Liver (tissue), 9 donors: ENCODE results near the gene SOX6. TPM values are rescaled to one million over a fixed set of nuclear protein-coding genes. Genes with fewer than 3 reads are reported as not detected.

Experiments used
- DNase-seq: peaks from one replicate; pipeline ENCODE4 v3.0.0-alpha.2; 2017; ENCODE audit warnings: low spot score
- H3K27ac ChIP-seq, 2 donors: one replicate each; pipeline ENCODE4 v1.7.0; 2013; ENCODE audit warnings: inconsistent platforms in 2 of 2, low read length in 2 of 2, control low read depth in 1 of 2, low read depth in 1 of 2, mild to moderate bottlenecking in 1 of 2
- H3K27me3 ChIP-seq, 4 donors: one replicate each; pipeline versions ENCODE4 v1.6.1 to v1.7.0; 2013; ENCODE audit warnings: low read length in 3 of 4, inconsistent platforms in 1 of 4, mild to moderate bottlenecking in 1 of 4, moderate library complexity in 1 of 4; ENCODE audit not compliant: control insufficient read depth in 4 of 4, insufficient read depth in 4 of 4
- H3K36me3 ChIP-seq, 4 donors: one replicate each; pipeline versions ENCODE4 v1.6.1 to v1.7.0; 2013; ENCODE audit warnings: low read length in 3 of 4, mild to moderate bottlenecking in 3 of 4, low read depth in 1 of 4, moderate library complexity in 1 of 4; ENCODE audit not compliant: control insufficient read depth in 4 of 4, insufficient read depth in 3 of 4
- H3K4me1 ChIP-seq, 4 donors: one replicate each; pipeline versions ENCODE4 v1.6.1 to v1.7.0; 2013; ENCODE audit warnings: low read length in 3 of 4, mild to moderate bottlenecking in 3 of 4, moderate library complexity in 1 of 4; ENCODE audit not compliant: control insufficient read depth in 4 of 4, insufficient read depth in 4 of 4
- H3K4me3 ChIP-seq, 3 donors: one replicate each; pipeline versions ENCODE4 v1.6.1 to v1.7.0; 2013; ENCODE audit warnings: low read length in 3 of 3, control low read depth in 1 of 3, low read depth in 1 of 3, mild to moderate bottlenecking in 1 of 3
- H3K9ac ChIP-seq, 2 donors: one replicate each; pipeline ENCODE4 v1.7.0; 2013; ENCODE audit warnings: low read length in 2 of 2, mild to moderate bottlenecking in 2 of 2, moderate library complexity in 2 of 2, control low read depth in 1 of 2, low read depth in 1 of 2
- H3K9me3 ChIP-seq, 4 donors: one replicate each; pipeline versions ENCODE4 v1.6.1 to v1.7.0; 2013; ENCODE audit warnings: low read length in 3 of 4; ENCODE audit not compliant: control insufficient read depth in 4 of 4
- FOXA2 ChIP-seq: IDR thresholded peaks from 2 replicates; pipeline ENCODE4 v1.6.1; 2016; ENCODE audit warnings: antibody characterized with exemption
- GABPA ChIP-seq, 2 donors: IDR thresholded peaks in 1 of 2; conservative IDR thresholded peaks in 1 of 2; 2 replicates each; pipeline ENCODE4 v1.6.1; 2016; ENCODE audit warnings: antibody characterized with exemption in 2 of 2, mild to moderate bottlenecking in 1 of 2, moderate library complexity in 1 of 2
- HNF4G ChIP-seq: IDR thresholded peaks from 2 replicates; pipeline ENCODE4 v1.6.1; 2016; ENCODE audit warnings: antibody characterized with exemption
- JUND ChIP-seq, 2 donors: IDR thresholded peaks; 2 replicates each; pipeline ENCODE4 v1.6.1; 2016; ENCODE audit warnings: antibody characterized with exemption in 2 of 2
- NR2F2 ChIP-seq: IDR thresholded peaks from 2 replicates; pipeline ENCODE4 v1.6.1; 2016; ENCODE audit warnings: antibody characterized with exemption
- RXRA ChIP-seq, 2 donors: IDR thresholded peaks; 2 replicates each; pipeline ENCODE4 v1.6.1; 2017 to 2018; ENCODE audit warnings: antibody characterized with exemption in 2 of 2, mild to moderate bottlenecking in 1 of 2
- WGBS: extraction: QIAGEN DNeasy Blood & Tissue Kit; methylation state at CpG from one replicate; pipeline ENCODE4 v1.1.7; 2013; 5-methylcytosine and 5-hydroxymethylcytosine counted together
- polyA plus RNA-seq, 2 donors: library from polyadenylated mRNA; stranded (reverse) in 1 of 2; unstranded in 1 of 2; fragments of 200-250 nt in 1 of 2; fragments of >200 nt in 1 of 2; fragmentation: Nextera tagmentation in 1 of 2; extraction: Ambion mirVana in 1 of 2; gene quantifications; one replicate each; pipeline versions ENCODE4 v1.2.1 to v1.2.3, GENCODE V29; 2013 to 2015
- total RNA-seq, 2 donors: library from RNA; depleted of rRNA; stranded (reverse); fragments of >200 nt; gene quantifications; one replicate each; pipeline ENCODE4 v1.2.3, GENCODE V29; 2014
- TF ChIP-seq, protein P1 (sequence below): IDR thresholded peaks from 2 replicates; pipeline ENCODE4 v1.6.1; 2016; ENCODE audit warnings: antibody characterized with exemption
- TF ChIP-seq, protein P2 (sequence below): IDR thresholded peaks from 2 replicates; pipeline ENCODE4 v1.6.1; 2016; ENCODE audit warnings: antibody characterized with exemption, mild to moderate bottlenecking
- TF ChIP-seq, protein P3 (sequence below): IDR thresholded peaks from 2 replicates; pipeline ENCODE4 v1.6.1; 2016; ENCODE audit warnings: antibody characterized with exemption
- TF ChIP-seq, protein P4 (sequence below): IDR thresholded peaks from 2 replicates; pipeline ENCODE4 v1.6.1; 2016; ENCODE audit warnings: antibody characterized with exemption
- TF ChIP-seq, protein P5 (sequence below): fragments of 150-350 bp; IDR thresholded peaks from 2 replicates; pipeline ENCODE4 v1.5.1; 2017; ENCODE audit warnings: improper control_type of control experiment, low read depth, low read length; ENCODE audit not compliant: missing input control
- donor health status: healthy.
- donor health status: healthy.
- donor health status: healthy.
- donor health status: healthy.
- donor health status: healthy.

Gene SOX6
- total and polyA plus RNA-seq, 4 donors, result 2.4 to 111 (median 14.8) TPM

DNA sequence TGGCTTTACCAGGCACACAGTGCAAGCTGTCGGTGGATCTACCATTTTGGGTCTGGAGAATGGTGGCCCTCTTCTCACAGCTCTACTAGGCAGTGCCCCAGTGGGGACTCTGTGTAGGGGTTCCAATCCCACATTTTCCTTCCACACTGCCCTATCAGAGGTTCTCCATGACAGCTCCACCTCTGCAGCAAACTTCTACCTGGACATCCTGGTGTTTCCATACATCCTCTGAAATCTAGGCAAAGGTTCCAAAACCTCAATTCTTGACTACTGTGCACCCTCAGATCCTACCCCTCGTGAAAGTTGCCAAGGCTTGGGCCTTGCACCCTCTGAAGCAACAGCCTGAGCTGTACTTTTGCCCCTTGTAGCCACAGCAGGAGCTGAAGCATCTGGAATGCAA lies 108.1 kb downstream of the SOX6 start:
- H3K27ac ChIP-seq, result no peak overlapping the region
- H3K27me3 ChIP-seq, result no peaks in the 10 kb centered on the region
- no peak overlapping the region for H3K4me3 ChIP-seq
- H3K4me1 ChIP-seq, result no peaks in the 10 kb centered on the region
- peaks cover 0 to 3% (median 0%) of the 10 kb centered on the region in 4 donors for H3K9me3 ChIP-seq
- DNase-seq, result no peak
- TF ChIP-seq, protein P1, sequence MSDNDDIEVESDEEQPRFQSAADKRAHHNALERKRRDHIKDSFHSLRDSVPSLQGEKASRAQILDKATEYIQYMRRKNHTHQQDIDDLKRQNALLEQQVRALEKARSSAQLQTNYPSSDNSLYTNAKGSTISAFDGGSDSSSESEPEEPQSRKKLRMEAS, result no peak
- no peak for TF ChIP-seq HNF4G
- H3K9ac ChIP-seq, result no peak overlapping the region
- no peaks in the 10 kb centered on the region for H3K36me3 ChIP-seq
- WGBS, result 91% methylated on average over 2 of the region's 2 CpGs

DNA sequence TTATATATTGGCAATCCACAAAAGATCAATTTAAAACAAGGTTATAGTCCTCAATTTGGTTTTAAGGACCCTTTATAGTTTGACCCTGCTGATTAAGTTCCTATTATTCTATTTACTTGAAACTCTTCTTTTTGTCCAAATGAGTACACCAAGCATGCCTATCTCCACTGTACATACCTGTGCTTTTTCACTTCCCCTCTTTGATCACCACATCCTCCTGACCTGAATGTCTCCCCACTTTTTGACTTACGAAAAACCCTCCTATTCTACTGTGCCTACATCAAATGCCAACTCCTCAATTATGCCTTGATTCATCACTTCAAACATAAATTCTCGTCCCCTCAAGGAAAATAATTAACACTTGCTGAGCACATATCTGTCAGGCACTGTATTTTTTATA lies 113.5 kb downstream of the SOX6 start:
- no peak overlapping the region for H3K9ac ChIP-seq
- H3K36me3 ChIP-seq, result no peaks in the 10 kb centered on the region
- no peaks in the 10 kb centered on the region for H3K27me3 ChIP-seq
- H3K4me3 ChIP-seq, result no peak overlapping the region
- TF ChIP-seq, protein P2, sequence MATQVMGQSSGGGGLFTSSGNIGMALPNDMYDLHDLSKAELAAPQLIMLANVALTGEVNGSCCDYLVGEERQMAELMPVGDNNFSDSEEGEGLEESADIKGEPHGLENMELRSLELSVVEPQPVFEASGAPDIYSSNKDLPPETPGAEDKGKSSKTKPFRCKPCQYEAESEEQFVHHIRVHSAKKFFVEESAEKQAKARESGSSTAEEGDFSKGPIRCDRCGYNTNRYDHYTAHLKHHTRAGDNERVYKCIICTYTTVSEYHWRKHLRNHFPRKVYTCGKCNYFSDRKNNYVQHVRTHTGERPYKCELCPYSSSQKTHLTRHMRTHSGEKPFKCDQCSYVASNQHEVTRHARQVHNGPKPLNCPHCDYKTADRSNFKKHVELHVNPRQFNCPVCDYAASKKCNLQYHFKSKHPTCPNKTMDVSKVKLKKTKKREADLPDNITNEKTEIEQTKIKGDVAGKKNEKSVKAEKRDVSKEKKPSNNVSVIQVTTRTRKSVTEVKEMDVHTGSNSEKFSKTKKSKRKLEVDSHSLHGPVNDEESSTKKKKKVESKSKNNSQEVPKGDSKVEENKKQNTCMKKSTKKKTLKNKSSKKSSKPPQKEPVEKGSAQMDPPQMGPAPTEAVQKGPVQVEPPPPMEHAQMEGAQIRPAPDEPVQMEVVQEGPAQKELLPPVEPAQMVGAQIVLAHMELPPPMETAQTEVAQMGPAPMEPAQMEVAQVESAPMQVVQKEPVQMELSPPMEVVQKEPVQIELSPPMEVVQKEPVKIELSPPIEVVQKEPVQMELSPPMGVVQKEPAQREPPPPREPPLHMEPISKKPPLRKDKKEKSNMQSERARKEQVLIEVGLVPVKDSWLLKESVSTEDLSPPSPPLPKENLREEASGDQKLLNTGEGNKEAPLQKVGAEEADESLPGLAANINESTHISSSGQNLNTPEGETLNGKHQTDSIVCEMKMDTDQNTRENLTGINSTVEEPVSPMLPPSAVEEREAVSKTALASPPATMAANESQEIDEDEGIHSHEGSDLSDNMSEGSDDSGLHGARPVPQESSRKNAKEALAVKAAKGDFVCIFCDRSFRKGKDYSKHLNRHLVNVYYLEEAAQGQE, result no peak
- TF ChIP-seq FOXA2, result no peak
- TF ChIP-seq, protein P3, sequence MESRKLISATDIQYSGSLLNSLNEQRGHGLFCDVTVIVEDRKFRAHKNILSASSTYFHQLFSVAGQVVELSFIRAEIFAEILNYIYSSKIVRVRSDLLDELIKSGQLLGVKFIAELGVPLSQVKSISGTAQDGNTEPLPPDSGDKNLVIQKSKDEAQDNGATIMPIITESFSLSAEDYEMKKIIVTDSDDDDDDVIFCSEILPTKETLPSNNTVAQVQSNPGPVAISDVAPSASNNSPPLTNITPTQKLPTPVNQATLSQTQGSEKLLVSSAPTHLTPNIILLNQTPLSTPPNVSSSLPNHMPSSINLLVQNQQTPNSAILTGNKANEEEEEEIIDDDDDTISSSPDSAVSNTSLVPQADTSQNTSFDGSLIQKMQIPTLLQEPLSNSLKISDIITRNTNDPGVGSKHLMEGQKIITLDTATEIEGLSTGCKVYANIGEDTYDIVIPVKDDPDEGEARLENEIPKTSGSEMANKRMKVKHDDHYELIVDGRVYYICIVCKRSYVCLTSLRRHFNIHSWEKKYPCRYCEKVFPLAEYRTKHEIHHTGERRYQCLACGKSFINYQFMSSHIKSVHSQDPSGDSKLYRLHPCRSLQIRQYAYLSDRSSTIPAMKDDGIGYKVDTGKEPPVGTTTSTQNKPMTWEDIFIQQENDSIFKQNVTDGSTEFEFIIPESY, result no peak
- TF ChIP-seq, protein P4, sequence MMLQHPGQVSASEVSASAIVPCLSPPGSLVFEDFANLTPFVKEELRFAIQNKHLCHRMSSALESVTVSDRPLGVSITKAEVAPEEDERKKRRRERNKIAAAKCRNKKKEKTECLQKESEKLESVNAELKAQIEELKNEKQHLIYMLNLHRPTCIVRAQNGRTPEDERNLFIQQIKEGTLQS, result no peak
- no peak for TF ChIP-seq JUND (IDR thresholded peaks at IDR 0.05)
- TF ChIP-seq, protein P5, sequence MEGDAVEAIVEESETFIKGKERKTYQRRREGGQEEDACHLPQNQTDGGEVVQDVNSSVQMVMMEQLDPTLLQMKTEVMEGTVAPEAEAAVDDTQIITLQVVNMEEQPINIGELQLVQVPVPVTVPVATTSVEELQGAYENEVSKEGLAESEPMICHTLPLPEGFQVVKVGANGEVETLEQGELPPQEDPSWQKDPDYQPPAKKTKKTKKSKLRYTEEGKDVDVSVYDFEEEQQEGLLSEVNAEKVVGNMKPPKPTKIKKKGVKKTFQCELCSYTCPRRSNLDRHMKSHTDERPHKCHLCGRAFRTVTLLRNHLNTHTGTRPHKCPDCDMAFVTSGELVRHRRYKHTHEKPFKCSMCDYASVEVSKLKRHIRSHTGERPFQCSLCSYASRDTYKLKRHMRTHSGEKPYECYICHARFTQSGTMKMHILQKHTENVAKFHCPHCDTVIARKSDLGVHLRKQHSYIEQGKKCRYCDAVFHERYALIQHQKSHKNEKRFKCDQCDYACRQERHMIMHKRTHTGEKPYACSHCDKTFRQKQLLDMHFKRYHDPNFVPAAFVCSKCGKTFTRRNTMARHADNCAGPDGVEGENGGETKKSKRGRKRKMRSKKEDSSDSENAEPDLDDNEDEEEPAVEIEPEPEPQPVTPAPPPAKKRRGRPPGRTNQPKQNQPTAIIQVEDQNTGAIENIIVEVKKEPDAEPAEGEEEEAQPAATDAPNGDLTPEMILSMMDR, result no peak
- TF ChIP-seq NR2F2, result no peak
- TF ChIP-seq, protein P1, result no peak
- TF ChIP-seq RXRA (IDR thresholded peaks at IDR 0.05), result no peak
- TF ChIP-seq GABPA (IDR thresholded peaks at IDR 0.05 in 1 of 2, conservative IDR thresholded peaks at IDR 0.05 in 1 of 2), result no peak
- no peak for TF ChIP-seq HNF4G
- no peaks in the 10 kb centered on the region for H3K9me3 ChIP-seq
- no peaks in the 10 kb centered on the region for H3K4me1 ChIP-seq
- no peak for DNase-seq
- no peak overlapping the region for H3K27ac ChIP-seq
- WGBS, result 89% methylated on average over 2 of the region's 2 CpGs
